Ishikawa (cell line): ENCODE data around the gene KIAA1755.

Experiments
- CREB1 ChIP-seq: IDR thresholded peaks from 2 replicates; pipeline ENCODE4 v1.6.1; 2012; ENCODE audit warnings: low read depth
- EGR1 ChIP-seq: IDR thresholded peaks from 2 replicates; pipeline ENCODE4 v1.6.1; 2012
- EP300 ChIP-seq: IDR thresholded peaks from 2 replicates; pipeline ENCODE4 v1.6.1; 2012; ENCODE audit warnings: borderline replicate concordance
- FOXM1 ChIP-seq: IDR thresholded peaks from 2 replicates; pipeline ENCODE4 v1.6.1; 2012; ENCODE audit warnings: low read depth, borderline replicate concordance
- RAD21 ChIP-seq: IDR thresholded peaks from 2 replicates; pipeline ENCODE4 v1.6.1; 2012; ENCODE audit warnings: low read depth
- TAF1 ChIP-seq: IDR thresholded peaks from 2 replicates; pipeline ENCODE4 v1.6.1; 2012; ENCODE audit warnings: low read depth, mild to moderate bottlenecking
- TCF12 ChIP-seq: IDR thresholded peaks from 2 replicates; pipeline ENCODE4 v1.6.1; 2012; ENCODE audit warnings: low read depth
- TEAD4 ChIP-seq: IDR thresholded peaks from 2 replicates; pipeline ENCODE4 v1.6.1; 2012
- YY1 ChIP-seq: IDR thresholded peaks from 2 replicates; pipeline ENCODE4 v1.6.1; 2012; ENCODE audit warnings: low read depth
- ZBTB7A ChIP-seq: IDR thresholded peaks from 2 replicates; pipeline ENCODE4 v1.6.1; 2012; ENCODE audit warnings: low read depth
- TF ChIP-seq, protein P1 (sequence below): IDR thresholded peaks from 2 replicates; pipeline ENCODE4 v1.6.1; 2012; ENCODE audit warnings: low read depth, mild to moderate bottlenecking
- TF ChIP-seq, protein P2 (sequence below): IDR thresholded peaks from 2 replicates; pipeline ENCODE4 v1.6.1; 2012
- TF ChIP-seq, protein P3 (sequence below): IDR thresholded peaks from 2 replicates; pipeline ENCODE4 v1.6.1; 2012

GRCh38 chr20:38224531-38224930 lies 36.0 kb downstream of the KIAA1755 start:
- TF ChIP-seq, protein P1, sequence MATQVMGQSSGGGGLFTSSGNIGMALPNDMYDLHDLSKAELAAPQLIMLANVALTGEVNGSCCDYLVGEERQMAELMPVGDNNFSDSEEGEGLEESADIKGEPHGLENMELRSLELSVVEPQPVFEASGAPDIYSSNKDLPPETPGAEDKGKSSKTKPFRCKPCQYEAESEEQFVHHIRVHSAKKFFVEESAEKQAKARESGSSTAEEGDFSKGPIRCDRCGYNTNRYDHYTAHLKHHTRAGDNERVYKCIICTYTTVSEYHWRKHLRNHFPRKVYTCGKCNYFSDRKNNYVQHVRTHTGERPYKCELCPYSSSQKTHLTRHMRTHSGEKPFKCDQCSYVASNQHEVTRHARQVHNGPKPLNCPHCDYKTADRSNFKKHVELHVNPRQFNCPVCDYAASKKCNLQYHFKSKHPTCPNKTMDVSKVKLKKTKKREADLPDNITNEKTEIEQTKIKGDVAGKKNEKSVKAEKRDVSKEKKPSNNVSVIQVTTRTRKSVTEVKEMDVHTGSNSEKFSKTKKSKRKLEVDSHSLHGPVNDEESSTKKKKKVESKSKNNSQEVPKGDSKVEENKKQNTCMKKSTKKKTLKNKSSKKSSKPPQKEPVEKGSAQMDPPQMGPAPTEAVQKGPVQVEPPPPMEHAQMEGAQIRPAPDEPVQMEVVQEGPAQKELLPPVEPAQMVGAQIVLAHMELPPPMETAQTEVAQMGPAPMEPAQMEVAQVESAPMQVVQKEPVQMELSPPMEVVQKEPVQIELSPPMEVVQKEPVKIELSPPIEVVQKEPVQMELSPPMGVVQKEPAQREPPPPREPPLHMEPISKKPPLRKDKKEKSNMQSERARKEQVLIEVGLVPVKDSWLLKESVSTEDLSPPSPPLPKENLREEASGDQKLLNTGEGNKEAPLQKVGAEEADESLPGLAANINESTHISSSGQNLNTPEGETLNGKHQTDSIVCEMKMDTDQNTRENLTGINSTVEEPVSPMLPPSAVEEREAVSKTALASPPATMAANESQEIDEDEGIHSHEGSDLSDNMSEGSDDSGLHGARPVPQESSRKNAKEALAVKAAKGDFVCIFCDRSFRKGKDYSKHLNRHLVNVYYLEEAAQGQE = no peak
- no peak for TF ChIP-seq EGR1
- no peak for TF ChIP-seq EP300
- no peak for TF ChIP-seq RAD21
- TF ChIP-seq FOXM1 = no peak
- TF ChIP-seq, protein P2, sequence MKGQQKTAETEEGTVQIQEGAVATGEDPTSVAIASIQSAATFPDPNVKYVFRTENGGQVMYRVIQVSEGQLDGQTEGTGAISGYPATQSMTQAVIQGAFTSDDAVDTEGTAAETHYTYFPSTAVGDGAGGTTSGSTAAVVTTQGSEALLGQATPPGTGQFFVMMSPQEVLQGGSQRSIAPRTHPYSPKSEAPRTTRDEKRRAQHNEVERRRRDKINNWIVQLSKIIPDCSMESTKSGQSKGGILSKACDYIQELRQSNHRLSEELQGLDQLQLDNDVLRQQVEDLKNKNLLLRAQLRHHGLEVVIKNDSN = no peak
- TF ChIP-seq YY1 = no peak
- no peak for TF ChIP-seq TCF12
- TF ChIP-seq TEAD4 = no peak
- TF ChIP-seq, protein P3, sequence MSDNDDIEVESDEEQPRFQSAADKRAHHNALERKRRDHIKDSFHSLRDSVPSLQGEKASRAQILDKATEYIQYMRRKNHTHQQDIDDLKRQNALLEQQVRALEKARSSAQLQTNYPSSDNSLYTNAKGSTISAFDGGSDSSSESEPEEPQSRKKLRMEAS = no peak
- TF ChIP-seq CREB1 = no peak
- no peak for TF ChIP-seq ZBTB7A
- TF ChIP-seq TAF1 = no peak
